SU-DHL-6 (cell line): ENCODE data around the gene TTLL13.

ENCODE experiments used
- H2AFZ ChIP-seq: fragments of 200-600 bp; sonication (generic); 2 replicates; pipeline ENCODE4 v1.6.1; 2014; ENCODE audit warnings: low read depth, mild to moderate bottlenecking, moderate library complexity, mixed read lengths, antibody characterized with exemption, low read length; ENCODE audit not compliant: severe bottlenecking
- H3F3A ChIP-seq: fragments of 200-600 bp; shearing (Covaris generic); 2 replicates; pipeline ENCODE4 v1.6.0; 2016; ENCODE audit warnings: antibody characterized with exemption, mild to moderate bottlenecking; ENCODE audit not compliant: insufficient read depth
- H3K27ac ChIP-seq: fragments of 200-600 bp; sonication (generic); 2 replicates; pipeline ENCODE4 v1.5.1; 2016; ENCODE audit warnings: low read depth, mild to moderate bottlenecking, low read length, moderate library complexity, mixed read lengths
- H3K27me3 ChIP-seq: fragments of 200-600 bp; sonication (generic), shearing (Covaris generic); 2 replicates; pipeline ENCODE4 v1.6.0; 2014; ENCODE audit warnings: mild to moderate bottlenecking, low read length
- H3K36me3 ChIP-seq: fragments of 200-600 bp; sonication (generic); 2 replicates; pipeline ENCODE4 v1.6.1; 2014; ENCODE audit warnings: mild to moderate bottlenecking, low read length, mixed read lengths
- H3K4me2 ChIP-seq: fragments of 300-600, 200-600 bp; shearing (Covaris generic), sonication (generic); 2 replicates; pipeline ENCODE4 v1.6.0; 2014; ENCODE audit warnings: low read length, low read depth, mild to moderate bottlenecking; ENCODE audit not compliant: poor library complexity, severe bottlenecking
- H3K4me3 ChIP-seq: fragments of 200-600 bp; sonication (generic); 2 replicates; pipeline ENCODE4 v1.5.1; 2014; ENCODE audit warnings: antibody characterized with exemption, low read length, mild to moderate bottlenecking, mixed read lengths; ENCODE audit not compliant: insufficient read depth, poor library complexity, severe bottlenecking
- H3K79me2 ChIP-seq: fragments of 200-600 bp; sonication (generic); 2 replicates; pipeline ENCODE4 v1.6.1; 2014; ENCODE audit warnings: mild to moderate bottlenecking, low read length, moderate library complexity; ENCODE audit not compliant: insufficient read depth
- H3K9ac ChIP-seq: fragments of 200-600 bp; sonication (generic); 2 replicates; pipeline ENCODE4 v1.7.0; 2014; ENCODE audit warnings: mild to moderate bottlenecking, low read length
- H3K9me2 ChIP-seq: fragments of 200-600 bp; sonication (generic); replicated peaks from 2 replicates; pipeline ENCODE4 v1.6.1; 2014; ENCODE audit warnings: low read length; ENCODE audit not compliant: insufficient read depth
- H3K9me3 ChIP-seq: fragments of 200-600 bp; sonication (generic); 2 replicates; pipeline ENCODE4 v1.6.1; 2014; ENCODE audit warnings: low read length, mixed read lengths; ENCODE audit not compliant: insufficient read depth
- H4K20me1 ChIP-seq: fragments of 200-600 bp; sonication (generic); 2 replicates; pipeline ENCODE4 v1.6.1; 2014; ENCODE audit warnings: low read depth, mild to moderate bottlenecking, antibody characterized with exemption, low read length, moderate library complexity, mixed read lengths
- CTCF ChIP-seq: fragments of 200-600 bp; sonication (generic); IDR thresholded peaks from one replicate; pipeline ENCODE4 v1.5.1; 2017; ENCODE audit warnings: antibody characterized with exemption, mild to moderate bottlenecking, low read length, moderate library complexity; ENCODE audit not compliant: insufficient read depth, poor library complexity, severe bottlenecking
- EZH2phosphoT487 ChIP-seq: fragments of 200-600 bp; sonication (generic), shearing (Covaris generic); conservative IDR thresholded peaks from 2 replicates; pipeline ENCODE4 v1.6.1; 2018; ENCODE audit warnings: mild to moderate bottlenecking, antibody characterized with exemption, low read length, moderate library complexity, mixed read lengths

The TTLL13 gene

GRCh38 chr15:90205050-90205848 lies 44.1 kb upstream of the TTLL13 start:
- H3K4me3 ChIP-seq, result no peak overlapping the region
- H2AFZ ChIP-seq, result no peak overlapping the region
- no peak for TF ChIP-seq EZH2phosphoT487
- no peak for TF ChIP-seq CTCF
- 0 out of 2 replicates have a peak, but pooled peaks cover 2% of the 10 kb centered on the region for H3F3A ChIP-seq
- H4K20me1 ChIP-seq, result no peaks in the 10 kb centered on the region
- H3K36me3 ChIP-seq, result no peaks in the 10 kb centered on the region
- no peaks in the 10 kb centered on the region for H3K79me2 ChIP-seq
- no peak overlapping the region for H3K9ac ChIP-seq
- H3K27ac ChIP-seq, result no peak overlapping the region
- no peaks in the 10 kb centered on the region for H3K9me2 ChIP-seq
- no peak overlapping the region for H3K4me2 ChIP-seq
- H3K9me3 ChIP-seq, result no peaks in the 10 kb centered on the region
- H3K27me3 ChIP-seq, result no peaks in the 10 kb centered on the region

GRCh38 chr15:90205886-90206285 lies 43.5 kb upstream of the TTLL13 start:
- no peaks in the 10 kb centered on the region for H3F3A ChIP-seq
- no peak for TF ChIP-seq CTCF
- no peak for TF ChIP-seq EZH2phosphoT487
- no peaks in the 10 kb centered on the region for H3K9me3 ChIP-seq
- H3K36me3 ChIP-seq, result no peaks in the 10 kb centered on the region
- no peaks in the 10 kb centered on the region for H3K27me3 ChIP-seq
- no peak overlapping the region for H3K27ac ChIP-seq
- no peak overlapping the region for H3K4me2 ChIP-seq
- H3K4me3 ChIP-seq, result no peak overlapping the region
- H3K79me2 ChIP-seq, result no peaks in the 10 kb centered on the region
- no peak overlapping the region for H2AFZ ChIP-seq
- no peaks in the 10 kb centered on the region for H4K20me1 ChIP-seq
- H3K9ac ChIP-seq, result no peak overlapping the region
- H3K9me2 ChIP-seq, result no peaks in the 10 kb centered on the region

GRCh38 chr15:90207252-90207651 lies 42.1 kb upstream of the TTLL13 start:
- no peak for TF ChIP-seq CTCF
- TF ChIP-seq EZH2phosphoT487, result no peak
- no peaks in the 10 kb centered on the region for H4K20me1 ChIP-seq
- H3K36me3 ChIP-seq, result no peaks in the 10 kb centered on the region
- no peak overlapping the region for H3K27ac ChIP-seq
- no peaks in the 10 kb centered on the region for H3K27me3 ChIP-seq
- no peaks in the 10 kb centered on the region for H3K9me3 ChIP-seq
- H3K4me2 ChIP-seq, result no peak overlapping the region
- no peak overlapping the region for H2AFZ ChIP-seq
- H3K9me2 ChIP-seq, result no peaks in the 10 kb centered on the region
- no peak overlapping the region for H3K4me3 ChIP-seq
- no peaks in the 10 kb centered on the region for H3F3A ChIP-seq
- H3K79me2 ChIP-seq, result no peaks in the 10 kb centered on the region
- no peak overlapping the region for H3K9ac ChIP-seq
